ENCODE results near the gene HCST.
"Not testable (repeated sequence)": the region's sequence is repeated elsewhere in the genome, so short reads cannot be mapped to it uniquely, and the experiment has no call there.

HCST gene, protein sequence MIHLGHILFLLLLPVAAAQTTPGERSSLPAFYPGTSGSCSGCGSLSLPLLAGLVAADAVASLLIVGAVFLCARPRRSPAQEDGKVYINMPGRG

DNA sequence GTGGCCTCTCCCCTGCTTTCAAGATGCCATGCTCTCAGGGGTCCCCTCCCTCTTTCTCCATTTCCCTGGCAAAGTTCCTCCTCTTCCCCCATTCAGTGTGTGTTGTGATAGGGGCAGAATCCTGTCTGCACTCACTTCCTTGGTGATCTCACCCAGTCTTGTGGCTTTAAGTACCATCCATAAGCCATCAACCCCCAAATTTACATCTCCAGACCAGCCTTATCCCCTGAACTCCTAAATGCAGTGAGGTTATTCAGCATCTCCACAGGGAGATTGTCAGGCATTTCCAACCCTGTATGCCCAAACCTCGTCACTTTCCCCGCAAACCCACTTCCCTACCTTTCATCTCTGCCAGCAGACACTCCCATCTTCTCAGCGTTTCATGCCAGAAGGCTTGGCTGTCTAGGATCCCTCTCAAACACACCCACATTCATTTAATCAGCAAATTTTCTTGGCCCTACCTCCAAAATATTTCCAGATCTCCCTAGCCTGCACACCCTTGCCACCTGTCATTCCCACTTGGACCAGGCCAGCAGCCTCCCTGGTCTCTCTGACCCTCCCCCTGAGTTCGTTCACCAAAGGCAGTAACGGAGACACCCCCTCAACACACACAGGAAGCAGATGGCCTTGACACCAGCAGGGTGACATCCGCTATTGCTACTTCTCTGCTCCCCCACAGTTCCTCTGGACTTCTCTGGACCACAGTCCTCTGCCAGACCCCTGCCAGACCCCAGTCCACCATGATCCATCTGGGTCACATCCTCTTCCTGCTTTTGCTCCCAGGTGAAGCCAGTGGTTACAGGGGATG lies at the start of gene HCST:
Gene HCST (plus strand): TSS at position 676 of the 808 bp plus-strand sequence. CDS start 65 bp downstream, at position 741.
- no peak for DNase-seq (ENCODE audit: low read depth)

DNA sequence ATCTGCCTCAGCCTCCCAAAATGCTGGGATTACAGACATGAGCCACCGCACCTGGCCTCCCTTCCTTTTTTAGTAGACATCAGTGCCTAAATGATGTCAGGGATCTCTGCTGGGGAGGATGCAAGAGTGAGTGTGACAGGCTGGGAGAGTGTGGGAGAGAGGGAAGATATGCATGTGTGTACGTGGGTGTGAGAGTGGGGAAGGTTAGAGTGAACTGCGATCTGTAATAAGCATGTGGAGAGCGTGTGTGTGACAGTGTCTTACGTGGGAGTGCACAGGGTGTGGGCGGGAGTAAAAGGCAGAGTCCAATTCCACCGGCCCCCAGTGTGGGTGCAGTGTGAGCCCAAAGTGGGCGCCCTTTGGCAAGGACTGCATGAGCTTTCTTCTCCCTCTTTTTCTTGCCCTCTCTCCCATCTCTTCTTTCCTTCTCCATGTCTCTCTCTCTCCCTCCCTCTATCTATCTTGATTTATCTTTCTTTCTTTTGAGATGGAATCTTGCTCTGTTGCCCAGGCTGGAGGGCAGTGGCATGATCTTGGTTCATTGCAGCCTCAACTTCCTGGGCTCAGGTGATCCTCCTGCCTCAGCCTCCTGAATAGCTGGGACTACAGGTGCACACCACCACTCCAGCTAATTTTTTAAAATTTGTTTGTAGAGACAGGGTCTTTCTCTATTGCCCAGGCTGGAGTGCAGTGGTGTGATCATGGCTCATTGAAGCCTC lies 49.1 kb upstream of the HCST start:
- DNase-seq (ENCODE audit: low read depth) = no peak

DNA sequence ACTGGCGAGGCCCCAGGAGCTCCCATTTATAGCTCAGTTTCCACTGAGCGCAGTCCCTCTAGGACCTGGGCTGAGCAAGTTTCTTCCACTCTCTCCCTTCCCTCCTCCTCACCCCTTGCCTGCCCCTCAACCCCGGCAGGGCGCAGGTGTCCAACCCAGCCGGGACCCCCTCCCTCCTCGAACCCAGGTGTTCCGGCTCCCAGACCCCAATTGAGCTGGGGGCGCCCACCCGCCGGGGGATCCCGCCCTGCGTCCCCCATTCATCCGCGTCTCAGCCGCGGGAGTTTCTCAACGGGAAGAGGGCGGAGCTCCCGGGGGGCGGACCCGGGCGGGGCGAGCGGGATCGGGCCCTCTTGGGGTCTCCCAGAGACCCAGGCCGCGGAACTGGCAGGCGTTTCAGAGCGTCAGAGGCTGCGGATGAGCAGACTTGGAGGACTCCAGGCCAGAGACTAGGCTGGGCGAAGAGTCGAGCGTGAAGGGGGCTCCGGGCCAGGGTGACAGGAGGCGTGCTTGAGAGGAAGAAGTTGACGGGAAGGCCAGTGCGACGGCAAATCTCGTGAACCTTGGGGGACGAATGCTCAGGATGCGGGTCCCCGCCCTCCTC lies 45.7 kb upstream of the HCST start, which contains the start of gene KIRREL2:
Gene KIRREL2 (plus strand): TSS at position 366 of the 604 bp plus-strand sequence. CDS start 209 bp downstream, at position 575.
- DNase-seq (ENCODE audit: low read depth) = no peak

DNA sequence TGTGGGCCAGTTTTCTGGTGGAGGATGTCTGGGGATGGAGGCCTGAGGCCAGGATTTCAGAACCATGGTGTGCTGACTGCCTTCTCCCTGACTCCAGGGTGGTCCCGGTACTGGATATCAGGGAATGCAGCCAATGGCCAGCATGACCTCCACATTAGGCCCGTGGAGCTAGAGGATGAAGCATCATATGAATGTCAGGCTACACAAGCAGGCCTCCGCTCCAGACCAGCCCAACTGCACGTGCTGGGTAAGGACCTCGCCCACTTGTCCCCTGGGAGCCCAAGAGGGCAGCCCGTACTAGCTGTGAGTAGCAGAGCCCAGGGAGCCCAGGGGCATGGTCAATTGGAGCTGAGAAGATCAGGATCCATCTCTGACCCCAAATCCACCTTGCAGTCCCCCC lies 44.0 kb upstream of the HCST start:
- no peak for DNase-seq (ENCODE audit: low read depth)

DNA sequence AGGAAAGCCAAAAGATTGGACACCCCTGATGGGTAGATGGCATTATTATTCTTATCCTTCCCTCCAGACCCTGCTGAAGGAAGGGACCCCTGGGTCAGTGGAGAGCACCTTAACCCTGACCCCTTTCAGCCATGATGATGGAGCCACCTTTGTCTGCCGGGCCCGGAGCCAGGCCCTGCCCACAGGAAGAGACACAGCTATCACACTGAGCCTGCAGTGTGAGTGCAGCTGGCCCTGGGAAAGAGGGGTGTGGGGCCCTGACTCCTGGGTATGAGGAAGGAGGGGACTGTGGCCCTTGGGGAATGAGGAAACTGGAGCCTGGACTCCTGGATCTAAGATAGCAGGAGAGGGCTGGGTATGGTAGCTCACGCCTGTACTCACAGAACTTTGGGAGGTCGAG lies 42.9 kb upstream of the HCST start:
- no peak for DNase-seq (ENCODE audit: low read depth)

DNA sequence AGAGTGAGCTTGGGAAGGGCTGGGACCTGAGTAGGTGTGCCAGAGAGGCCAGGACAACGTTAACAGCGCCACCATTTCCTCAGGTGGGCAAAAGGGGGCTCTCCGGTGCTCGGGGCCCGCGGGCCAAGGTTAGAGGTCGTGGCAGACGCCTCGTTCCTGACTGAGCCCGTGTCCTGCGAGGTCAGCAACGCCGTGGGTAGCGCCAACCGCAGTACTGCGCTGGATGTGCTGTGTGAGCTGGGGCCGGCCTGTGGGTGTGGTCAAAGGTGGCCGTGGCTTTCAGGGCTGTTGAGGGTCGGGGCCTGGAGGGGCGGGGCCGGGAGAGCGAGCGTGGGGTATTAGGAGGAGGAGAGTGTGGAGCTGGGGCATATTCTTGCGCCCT lies 41.9 kb upstream of the HCST start:
- DNase-seq (ENCODE audit: low read depth) = no peak

DNA sequence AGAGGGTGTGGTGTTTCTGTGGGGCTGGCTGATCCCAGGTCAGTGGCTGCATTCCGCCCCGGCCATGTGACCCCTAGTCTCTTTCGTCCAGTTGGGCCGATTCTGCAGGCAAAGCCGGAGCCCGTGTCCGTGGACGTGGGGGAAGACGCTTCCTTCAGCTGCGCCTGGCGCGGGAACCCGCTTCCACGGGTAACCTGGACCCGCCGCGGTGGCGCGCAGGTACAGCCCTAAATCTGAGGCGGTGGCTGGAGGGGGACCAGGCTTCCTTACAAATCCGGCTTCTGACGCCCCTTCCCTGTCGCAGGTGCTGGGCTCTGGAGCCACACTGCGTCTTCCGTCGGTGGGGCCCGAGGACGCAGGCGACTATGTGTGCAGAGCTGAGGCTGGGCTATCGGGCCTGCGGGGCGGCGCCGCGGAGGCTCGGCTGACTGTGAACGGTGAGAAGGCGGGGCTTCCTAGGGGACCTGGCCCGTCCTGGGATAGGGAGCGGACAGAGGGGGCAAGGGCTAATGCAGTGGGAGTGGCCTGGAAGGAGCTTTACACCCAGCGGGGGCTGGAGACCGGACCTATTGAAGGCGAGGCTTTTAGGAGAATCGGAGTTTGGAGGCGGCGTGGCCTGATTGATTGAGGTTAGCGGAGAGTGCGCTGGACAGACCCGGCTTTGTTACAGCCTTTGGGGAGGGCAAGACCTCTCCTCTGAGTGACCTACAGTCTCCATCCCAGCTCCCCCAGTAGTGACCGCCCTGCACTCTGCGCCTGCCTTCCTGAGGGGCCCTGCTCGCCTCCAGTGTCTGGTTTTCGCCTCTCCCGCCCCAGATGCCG lies 41.3 kb upstream of the HCST start:
- no peak for DNase-seq (ENCODE audit: low read depth)

DNA sequence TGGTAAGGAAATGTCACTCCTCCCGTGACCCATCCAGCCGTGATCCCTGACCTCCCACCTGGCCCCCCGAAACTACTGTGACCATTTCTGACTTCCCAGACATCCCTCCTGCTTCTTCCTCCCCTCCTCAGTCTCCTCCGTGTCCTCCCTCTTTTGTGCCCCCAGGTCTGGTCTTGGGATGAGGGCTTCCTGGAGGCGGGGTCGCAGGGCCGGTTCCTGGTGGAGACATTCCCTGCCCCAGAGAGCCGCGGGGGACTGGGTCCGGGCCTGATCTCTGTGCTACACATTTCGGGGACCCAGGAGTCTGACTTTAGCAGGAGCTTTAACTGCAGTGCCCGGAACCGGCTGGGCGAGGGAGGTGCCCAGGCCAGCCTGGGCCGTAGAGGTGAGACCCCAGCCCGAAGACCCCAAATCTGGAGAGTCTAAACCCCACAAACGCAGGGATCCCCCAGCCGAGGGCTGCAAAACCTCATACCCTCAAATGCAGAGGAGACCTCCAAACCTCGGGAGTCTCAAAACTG lies 40.6 kb upstream of the HCST start:
- no peak for DNase-seq (ENCODE audit: low read depth)

DNA sequence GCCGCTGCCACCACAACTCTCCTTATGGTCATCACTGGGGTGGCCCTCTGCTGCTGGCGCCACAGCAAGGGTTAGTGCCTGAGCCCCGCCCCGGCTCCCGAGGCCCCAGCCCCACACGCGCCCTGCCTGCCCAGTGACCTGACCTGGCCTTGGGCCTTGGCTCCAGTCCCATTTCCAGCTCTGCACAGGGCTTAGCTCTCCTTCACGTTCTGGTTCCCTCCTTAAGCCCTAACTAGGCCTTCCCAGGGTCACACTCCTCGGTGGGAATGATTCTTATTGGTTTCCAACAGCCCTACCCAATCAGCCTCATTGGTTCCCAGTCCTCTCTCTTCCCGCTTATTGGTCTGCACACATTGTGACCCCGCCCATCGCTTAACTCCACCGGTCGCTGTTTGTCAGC lies 39.8 kb upstream of the HCST start:
- DNase-seq (ENCODE audit: low read depth) = no peak

DNA sequence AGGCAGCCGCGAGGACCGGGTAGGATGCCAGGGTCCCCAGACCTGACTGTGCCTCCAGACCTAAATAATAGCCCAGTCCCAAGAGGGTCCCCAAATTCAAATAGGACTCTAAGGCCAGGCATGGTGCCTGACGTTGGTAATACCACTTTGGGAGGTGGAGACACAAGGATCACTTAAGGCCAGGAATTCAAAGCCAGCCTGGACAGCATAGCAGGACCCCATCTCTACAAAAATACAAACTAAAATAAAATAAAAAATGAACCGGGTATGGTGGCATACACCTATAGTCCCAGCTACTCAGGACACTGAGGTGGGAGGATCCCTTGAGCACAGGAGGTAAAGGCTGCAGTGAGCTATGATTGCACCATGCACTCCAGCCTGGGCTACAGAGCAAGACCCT lies 39.3 kb upstream of the HCST start:
- DNase-seq (ENCODE audit: low read depth) = no peak

DNA sequence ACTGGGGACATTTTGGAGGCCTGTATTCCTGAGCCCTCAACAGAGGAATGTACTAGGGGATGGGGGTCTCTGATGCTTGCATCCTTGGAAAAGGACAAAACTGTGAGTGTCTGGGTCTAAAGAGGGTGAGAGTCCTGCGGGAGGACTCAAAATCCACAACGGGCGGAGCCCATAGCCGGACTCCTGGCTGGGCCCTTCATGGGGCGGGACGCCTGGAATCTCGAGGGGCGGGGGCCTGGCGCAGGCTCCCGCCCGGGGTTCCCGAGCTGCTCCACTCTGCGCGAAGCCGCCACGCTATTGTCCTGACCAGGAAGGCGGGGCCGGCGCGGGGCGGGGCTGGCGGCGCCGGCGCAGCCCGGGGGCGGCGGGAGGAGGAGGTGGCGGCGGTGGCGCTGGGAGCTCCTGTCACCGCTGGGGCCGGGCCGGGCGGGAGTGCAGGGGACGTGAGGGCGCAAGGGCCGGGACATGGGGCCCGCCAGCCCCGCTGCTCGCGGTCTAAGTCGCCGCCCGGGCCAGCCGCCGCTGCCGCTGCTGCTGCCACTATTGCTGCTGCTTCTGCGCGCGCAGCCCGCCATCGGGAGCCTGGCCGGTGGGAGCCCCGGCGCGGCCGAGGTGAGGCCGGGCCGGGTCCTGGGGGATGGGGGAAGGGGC lies 34.0 kb upstream of the HCST start, which contains the start of gene APLP1:
Gene APLP1 (plus strand): TSS at position 403 of the 651 bp plus-strand sequence. CDS start 63 bp downstream, at position 466.
- peak; percentile 64 for DNase-seq (ENCODE audit: low read depth)

DNA sequence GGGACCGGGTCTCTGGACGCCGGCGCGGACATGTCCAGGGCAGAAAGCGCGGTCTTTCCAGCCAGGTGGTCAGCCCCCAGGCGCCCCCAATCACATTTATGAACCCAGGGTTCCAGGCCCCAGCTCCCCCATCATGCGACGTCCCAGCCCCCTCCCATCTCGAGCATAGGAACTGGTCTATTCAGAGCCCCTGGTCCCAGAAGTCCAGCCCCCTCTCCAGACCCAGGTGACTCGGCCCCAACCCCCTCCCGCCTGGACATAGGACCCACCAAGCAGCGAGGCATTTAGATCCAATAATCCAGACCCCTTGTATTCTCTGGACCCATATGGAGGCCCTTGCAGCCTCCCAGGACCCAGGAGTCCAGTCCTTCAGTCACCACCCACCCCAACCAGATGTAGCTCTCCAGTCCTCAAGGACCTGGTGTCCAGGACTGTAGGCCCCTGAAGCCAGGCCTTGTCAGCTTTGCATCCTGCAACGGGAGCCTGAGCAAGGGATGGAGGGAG lies 33.5 kb upstream of the HCST start:
- no peak for DNase-seq (ENCODE audit: low read depth)

DNA sequence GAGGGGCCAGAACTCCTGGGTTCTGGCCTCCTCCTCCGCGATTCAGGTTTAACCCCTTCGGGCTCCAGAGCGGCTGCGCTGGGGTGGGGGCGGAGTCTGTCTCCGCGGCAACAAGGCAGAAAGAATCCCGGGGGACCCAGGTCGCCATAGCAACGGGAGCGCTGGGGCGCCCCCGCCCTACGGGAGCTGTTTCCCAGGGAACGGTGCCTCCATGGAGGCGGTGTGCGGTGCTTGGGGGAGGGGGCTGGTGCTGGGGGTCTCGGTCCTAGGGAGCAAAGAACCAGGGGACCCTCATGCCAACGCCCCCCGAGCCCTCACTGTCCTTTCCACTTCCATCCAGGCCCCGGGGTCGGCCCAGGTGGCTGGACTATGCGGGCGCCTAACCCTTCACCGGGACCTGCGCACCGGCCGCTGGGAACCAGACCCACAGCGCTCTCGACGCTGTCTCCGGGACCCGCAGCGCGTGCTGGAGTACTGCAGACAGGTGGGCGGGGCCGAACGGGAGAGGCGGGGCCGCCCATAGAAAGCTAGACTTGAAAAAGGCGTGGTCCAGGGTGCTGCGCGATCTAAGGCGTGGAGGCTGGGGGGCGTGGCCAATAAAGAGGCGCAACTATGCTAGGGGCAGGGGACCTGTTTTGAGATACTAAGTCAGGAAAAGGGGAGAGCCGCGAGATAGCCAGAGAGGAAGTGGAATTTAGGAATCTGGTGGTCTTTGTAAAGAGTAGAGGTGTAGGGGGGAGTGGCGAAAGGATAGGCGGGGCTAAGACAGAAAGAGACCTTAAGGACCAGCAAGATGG lies 32.8 kb upstream of the HCST start:
- peak; percentile 54 for DNase-seq (ENCODE audit: low read depth)

DNA sequence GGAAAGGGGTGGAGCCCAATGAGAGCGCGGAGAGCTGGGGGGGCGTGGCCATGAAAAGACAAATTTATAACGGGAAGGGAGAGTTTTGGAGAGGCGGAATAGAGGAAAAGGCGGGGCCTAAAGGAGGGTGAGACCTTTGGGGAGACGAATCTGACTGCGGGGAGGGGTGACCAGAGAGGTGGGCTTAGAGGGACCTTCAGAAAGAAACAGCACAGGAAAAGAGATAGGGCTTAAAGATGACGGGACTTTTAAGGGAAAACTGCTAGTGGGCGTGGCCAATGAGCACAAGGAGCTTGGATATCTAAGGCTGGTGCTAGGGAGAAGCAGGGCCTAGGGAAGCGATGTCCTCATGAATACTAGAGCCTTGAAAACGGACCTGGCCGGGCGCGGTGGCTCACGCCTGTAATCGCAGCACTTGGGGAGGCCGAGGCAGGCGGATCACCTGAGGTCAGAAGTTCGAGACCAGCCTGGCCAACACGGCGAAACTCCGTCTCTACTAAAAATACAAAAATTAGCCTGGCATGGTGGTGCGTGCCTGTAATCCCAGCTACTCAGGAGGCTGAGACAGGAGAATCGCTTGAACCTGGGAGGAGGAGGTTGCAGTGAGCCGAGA lies 32.1 kb upstream of the HCST start:
- not testable (repeated sequence) for DNase-seq (ENCODE audit: low read depth)

DNA sequence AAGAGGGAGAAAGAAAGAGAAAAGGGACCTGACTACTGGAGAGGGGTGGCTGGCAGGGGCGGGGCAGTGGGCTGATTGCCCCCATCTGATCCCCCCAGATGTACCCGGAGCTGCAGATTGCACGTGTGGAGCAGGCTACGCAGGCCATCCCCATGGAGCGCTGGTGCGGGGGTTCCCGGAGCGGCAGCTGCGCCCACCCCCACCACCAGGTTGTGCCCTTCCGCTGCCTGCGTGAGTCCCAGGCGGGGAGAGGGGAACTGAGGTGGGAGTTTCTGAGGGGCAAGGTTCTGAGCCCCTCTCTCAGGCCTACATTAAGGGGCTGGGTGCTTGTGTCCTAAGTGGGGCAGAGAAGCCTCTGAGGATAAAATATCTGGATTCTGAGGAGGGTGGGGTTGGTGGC lies 31.5 kb upstream of the HCST start:
- no peak for DNase-seq (ENCODE audit: low read depth)

DNA sequence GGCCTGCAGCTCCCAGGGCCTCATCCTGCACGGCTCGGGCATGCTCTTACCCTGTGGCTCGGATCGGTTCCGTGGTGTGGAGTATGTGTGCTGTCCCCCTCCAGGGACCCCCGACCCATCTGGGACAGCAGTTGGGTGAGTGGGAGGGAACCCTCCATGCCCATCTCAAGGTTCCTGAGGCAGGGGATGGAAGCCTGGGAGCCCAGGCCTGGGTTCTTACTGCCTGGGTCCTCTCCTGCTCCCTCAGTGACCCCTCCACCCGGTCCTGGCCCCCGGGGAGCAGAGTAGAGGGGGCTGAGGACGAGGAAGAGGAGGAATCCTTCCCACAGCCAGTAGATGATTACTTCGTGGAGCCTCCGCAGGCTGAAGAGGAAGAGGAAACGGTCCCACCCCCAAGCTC lies 30.7 kb upstream of the HCST start:
- DNase-seq (ENCODE audit: low read depth) = no peak

DNA sequence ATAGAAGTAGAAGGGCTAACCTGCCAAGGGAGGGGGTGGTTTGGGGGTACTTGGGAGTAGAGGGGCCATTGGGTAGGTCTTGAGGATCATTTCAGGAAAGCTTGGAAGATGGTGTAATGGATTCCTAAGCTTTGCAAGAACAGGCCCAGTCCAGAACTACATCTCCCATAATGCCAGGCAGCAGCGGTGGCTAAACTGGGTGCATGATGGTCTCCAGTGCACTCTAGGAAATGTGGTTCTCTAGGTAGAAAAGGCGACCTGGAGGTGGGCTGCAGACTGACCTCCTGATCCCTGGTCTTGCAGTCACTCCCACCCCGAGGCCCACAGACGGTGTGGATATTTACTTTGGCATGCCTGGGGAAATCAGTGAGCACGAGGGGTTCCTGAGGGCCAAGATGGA lies 30.1 kb upstream of the HCST start:
- no peak for DNase-seq (ENCODE audit: low read depth)

DNA sequence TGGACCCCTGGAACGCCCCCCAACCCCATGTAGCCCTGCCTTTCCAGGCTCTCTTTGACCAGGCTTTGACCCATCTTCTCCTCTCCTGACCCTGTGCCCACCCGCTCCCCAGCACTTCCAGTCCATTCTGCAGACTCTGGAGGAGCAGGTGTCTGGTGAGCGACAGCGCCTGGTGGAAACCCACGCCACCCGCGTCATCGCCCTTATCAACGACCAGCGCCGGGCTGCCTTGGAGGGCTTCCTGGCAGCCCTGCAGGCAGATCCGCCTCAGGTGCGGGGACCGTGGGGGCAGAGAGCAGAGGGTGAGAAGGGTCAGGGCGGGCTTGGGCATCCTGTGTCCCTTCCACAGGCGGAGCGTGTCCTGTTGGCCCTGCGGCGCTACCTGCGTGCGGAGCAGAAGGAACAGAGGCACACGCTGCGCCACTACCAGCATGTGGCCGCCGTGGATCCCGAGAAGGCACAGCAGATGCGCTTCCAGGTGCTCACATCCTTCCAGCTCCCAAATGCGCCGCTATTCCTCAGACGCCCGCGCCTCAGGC lies 27.9 kb upstream of the HCST start:
- DNase-seq (ENCODE audit: low read depth) = no peak

DNA sequence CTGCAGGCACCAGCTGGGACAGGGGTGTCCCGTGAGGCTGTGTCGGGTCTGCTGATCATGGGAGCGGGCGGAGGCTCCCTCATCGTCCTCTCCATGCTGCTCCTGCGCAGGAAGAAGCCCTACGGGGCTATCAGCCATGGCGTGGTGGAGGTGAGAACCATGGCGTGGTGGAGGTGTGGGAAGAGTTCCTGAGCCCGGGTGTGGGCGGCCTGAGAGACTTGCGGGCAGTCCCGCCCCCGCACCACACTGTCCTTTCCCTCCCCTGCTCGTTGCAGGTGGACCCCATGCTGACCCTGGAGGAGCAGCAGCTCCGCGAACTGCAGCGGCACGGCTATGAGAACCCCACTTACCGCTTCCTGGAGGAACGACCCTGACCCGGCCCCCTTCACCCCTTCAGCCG lies 23.3 kb upstream of the HCST start:
- DNase-seq (ENCODE audit: low read depth) = no peak
